ENCODE data around the gene LIMS4. TPM values are rescaled to one million over a fixed set of nuclear protein-coding genes. Genes with fewer than 3 reads are reported as not detected.
"Not testable (repeated sequence)": the region's sequence is repeated elsewhere in the genome, so short reads cannot be mapped to it uniquely, and the experiment has no call there.

Gene LIMS4
- total RNA-seq, 2 experiments from 2014 or later = 3.3 to 3.7 TPM

DNA sequence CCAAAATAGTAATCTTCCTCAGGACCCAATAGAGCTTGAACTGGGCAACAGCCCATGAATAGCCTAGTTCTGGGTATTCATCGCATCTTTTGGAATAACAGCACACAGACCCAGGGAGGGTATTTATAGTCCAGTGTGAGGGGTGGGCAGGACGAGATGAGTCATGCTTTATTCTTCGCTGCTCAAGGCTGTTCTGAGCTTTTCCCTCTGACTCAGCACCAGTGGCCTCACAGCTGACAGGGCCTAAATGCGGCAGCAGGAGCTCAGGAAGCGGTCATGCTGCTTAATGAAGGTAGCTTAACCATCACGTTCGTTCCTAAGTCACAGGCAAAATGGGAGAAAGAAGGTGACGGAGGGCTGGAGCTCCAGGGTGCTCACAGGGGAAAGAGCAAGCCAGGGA is 7.3 kb downstream of the LIMS4 start:
- DNase-seq; POLR2A ChIA-PET; CTCF ChIA-PET; H3K36me3 Mint-ChIP-seq (ENCODE audit: low read depth); H3K4me3 Mint-ChIP-seq; H3K27me3 Mint-ChIP-seq; H3K27ac Mint-ChIP-seq; H3K4me1 Mint-ChIP-seq; H3K9me3 Mint-ChIP-seq: not testable (repeated sequence)

- DNase-seq; H3K9me3 Mint-ChIP-seq; H3K36me3 Mint-ChIP-seq (ENCODE audit: low read depth); CTCF ChIA-PET; H3K4me3 Mint-ChIP-seq; H3K27me3 Mint-ChIP-seq; H3K4me1 Mint-ChIP-seq; POLR2A ChIA-PET; H3K27ac Mint-ChIP-seq: not testable (repeated sequence)
These were observed 10.2 kb downstream of the LIMS4 start for GRCh38 chr2:110462458-110462857.

GRCh38 chr2:110460318-110460717 is 12.3 kb downstream of the LIMS4 start:
- H3K27me3 Mint-ChIP-seq; H3K36me3 Mint-ChIP-seq (ENCODE audit: low read depth): not testable (repeated sequence)

DNA sequence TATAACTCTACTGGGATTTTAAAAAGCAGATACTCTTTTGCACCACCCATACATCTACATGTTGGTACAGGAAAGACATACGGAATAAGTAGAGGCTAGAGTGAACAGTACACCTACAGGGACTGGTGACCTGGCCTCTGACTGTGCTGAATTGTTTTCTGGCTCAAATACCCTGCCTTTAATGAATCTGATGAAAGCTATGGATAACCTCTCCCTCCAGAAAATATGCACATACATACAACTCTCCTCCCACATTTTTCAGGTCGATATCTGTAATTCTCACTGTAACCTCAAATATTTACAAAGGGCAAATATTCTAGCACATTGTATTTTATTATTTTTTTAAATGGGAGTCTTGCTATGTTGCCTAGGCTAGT is 15.4 kb downstream of the LIMS4 start:
- DNase-seq; H3K27ac Mint-ChIP-seq; H3K4me3 Mint-ChIP-seq; H3K27me3 Mint-ChIP-seq; H3K9me3 Mint-ChIP-seq; CTCF ChIA-PET; POLR2A ChIA-PET; H3K4me1 Mint-ChIP-seq; H3K36me3 Mint-ChIP-seq (ENCODE audit: low read depth): not testable (repeated sequence)

More at GRCh38 chr2:110460318-110460717, 12.3 kb downstream of the LIMS4 start:
- POLR2A ChIA-PET, DNase-seq, H3K4me3 Mint-ChIP-seq, H3K27ac Mint-ChIP-seq, H3K9me3 Mint-ChIP-seq, CTCF ChIA-PET, H3K4me1 Mint-ChIP-seq: not testable (repeated sequence)

- H3K4me3 Mint-ChIP-seq; POLR2A ChIA-PET; H3K27ac Mint-ChIP-seq; H3K4me1 Mint-ChIP-seq; DNase-seq; H3K36me3 Mint-ChIP-seq (ENCODE audit: low read depth); H3K9me3 Mint-ChIP-seq; CTCF ChIA-PET; H3K27me3 Mint-ChIP-seq: not testable (repeated sequence)
These were observed 16.1 kb downstream of the LIMS4 start for GRCh38 chr2:110456291-110457213.

GRCh38 chr2:110455080-110455670 is 17.4 kb downstream of the LIMS4 start:
- H3K27me3 Mint-ChIP-seq; CTCF ChIA-PET; DNase-seq; H3K9me3 Mint-ChIP-seq; H3K4me1 Mint-ChIP-seq; H3K27ac Mint-ChIP-seq; H3K36me3 Mint-ChIP-seq (ENCODE audit: low read depth); H3K4me3 Mint-ChIP-seq; POLR2A ChIA-PET: not testable (repeated sequence)

- H3K27ac Mint-ChIP-seq; H3K4me1 Mint-ChIP-seq; H3K27me3 Mint-ChIP-seq; H3K4me3 Mint-ChIP-seq; DNase-seq; H3K9me3 Mint-ChIP-seq; POLR2A ChIA-PET; CTCF ChIA-PET; H3K36me3 Mint-ChIP-seq (ENCODE audit: low read depth): not testable (repeated sequence)
These were observed 21.7 kb downstream of the LIMS4 start for GRCh38 chr2:110450951-110451350.

- H3K4me1 Mint-ChIP-seq; H3K27ac Mint-ChIP-seq; H3K27me3 Mint-ChIP-seq; H3K9me3 Mint-ChIP-seq; H3K4me3 Mint-ChIP-seq; H3K36me3 Mint-ChIP-seq (ENCODE audit: low read depth); POLR2A ChIA-PET; CTCF ChIA-PET; DNase-seq: not testable (repeated sequence)
These were observed 23.3 kb downstream of the LIMS4 start for GRCh38 chr2:110449127-110449947.

DNA sequence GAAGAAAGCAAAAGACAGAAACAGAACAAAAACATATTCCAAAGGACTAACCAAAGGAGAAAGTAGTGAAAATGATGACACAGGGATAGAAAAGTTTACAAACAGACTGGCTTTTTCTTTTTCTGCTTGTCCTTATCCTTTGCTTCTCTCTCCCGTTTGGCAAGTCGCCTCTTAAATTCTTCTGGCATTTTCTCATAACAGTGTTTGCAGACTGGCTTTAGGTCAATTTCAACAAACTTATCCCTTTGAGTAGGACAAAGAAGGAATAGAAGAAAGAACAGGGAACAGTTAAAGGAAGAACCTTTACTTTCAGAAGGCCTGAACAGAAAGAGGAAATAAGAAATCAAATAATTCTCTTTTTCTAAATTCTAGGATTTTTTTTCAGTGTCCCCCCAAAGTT is 26.0 kb downstream of the LIMS4 start:
- POLR2A ChIA-PET; H3K36me3 Mint-ChIP-seq (ENCODE audit: low read depth); H3K4me1 Mint-ChIP-seq; H3K4me3 Mint-ChIP-seq; H3K9me3 Mint-ChIP-seq; H3K27me3 Mint-ChIP-seq; DNase-seq; H3K27ac Mint-ChIP-seq; CTCF ChIA-PET: not testable (repeated sequence)

GRCh38 chr2:110443305-110444005 is 29.2 kb downstream of the LIMS4 start:
- H3K27ac Mint-ChIP-seq; H3K27me3 Mint-ChIP-seq; CTCF ChIA-PET; H3K4me1 Mint-ChIP-seq; DNase-seq; H3K4me3 Mint-ChIP-seq; POLR2A ChIA-PET; H3K9me3 Mint-ChIP-seq; H3K36me3 Mint-ChIP-seq (ENCODE audit: low read depth): not testable (repeated sequence)

- H3K36me3 Mint-ChIP-seq (ENCODE audit: low read depth); H3K4me1 Mint-ChIP-seq: not testable (repeated sequence)
These were observed 30.7 kb downstream of the LIMS4 start for GRCh38 chr2:110441905-110442304.

DNA sequence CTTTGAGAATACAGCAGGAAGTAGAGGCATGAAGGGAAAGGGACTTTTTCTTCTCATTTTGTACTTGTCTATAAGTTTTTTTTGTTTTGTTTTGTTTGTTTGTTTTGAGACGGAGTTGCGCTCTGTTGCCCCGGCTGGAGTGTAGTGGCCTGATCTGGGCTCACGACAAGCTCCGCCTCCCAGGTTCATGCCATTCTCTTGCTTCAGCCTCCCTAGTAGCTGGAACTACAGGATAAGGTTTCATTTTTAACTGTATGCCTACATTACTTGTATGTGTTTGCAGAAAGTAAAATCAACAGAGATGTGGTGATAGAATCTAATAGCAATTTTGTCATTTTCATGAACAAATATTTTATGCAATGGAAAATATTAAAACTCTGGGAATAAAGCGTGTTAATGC is 38.1 kb downstream of the LIMS4 start:
- POLR2A ChIA-PET; CTCF ChIA-PET; H3K4me1 Mint-ChIP-seq; DNase-seq; H3K4me3 Mint-ChIP-seq; H3K36me3 Mint-ChIP-seq (ENCODE audit: low read depth); H3K27me3 Mint-ChIP-seq; H3K9me3 Mint-ChIP-seq; H3K27ac Mint-ChIP-seq: not testable (repeated sequence)

More at GRCh38 chr2:110441905-110442304, 30.7 kb downstream of the LIMS4 start:
- H3K27ac Mint-ChIP-seq, CTCF ChIA-PET, H3K27me3 Mint-ChIP-seq, H3K9me3 Mint-ChIP-seq, DNase-seq, H3K4me3 Mint-ChIP-seq, POLR2A ChIA-PET: not testable (repeated sequence)

DNA sequence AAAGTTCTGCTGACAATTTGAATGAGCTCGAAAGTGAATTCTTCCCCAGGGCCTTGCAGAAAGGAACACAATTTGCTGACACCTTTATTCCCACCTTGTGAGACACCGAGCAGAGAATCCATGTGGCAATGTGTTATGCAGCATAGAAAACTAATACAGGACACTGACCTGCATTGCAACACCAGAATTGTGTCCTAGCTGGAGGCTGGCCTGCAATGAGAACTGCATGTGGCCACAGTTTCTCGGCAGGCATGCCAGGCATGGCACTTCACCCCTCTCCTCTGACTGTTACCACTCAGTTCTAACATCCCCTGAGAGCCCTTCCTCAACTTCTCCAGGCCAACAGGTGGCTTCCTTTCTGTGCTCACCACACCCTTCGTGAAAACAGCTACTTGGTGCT is 46.9 kb downstream of the LIMS4 start:
- H3K36me3 Mint-ChIP-seq (ENCODE audit: low read depth); H3K27me3 Mint-ChIP-seq; H3K4me3 Mint-ChIP-seq; POLR2A ChIA-PET; H3K27ac Mint-ChIP-seq; DNase-seq; H3K4me1 Mint-ChIP-seq; CTCF ChIA-PET; H3K9me3 Mint-ChIP-seq: not testable (repeated sequence)
